GM12801 (cell line): ENCODE measurements around the gene HCRTR1.

Source experiments
- CTCF ChIP-seq: IDR thresholded peaks from one replicate; pipeline ENCODE4 v1.5.1; 2011; ENCODE audit warnings: control low read depth; ENCODE audit not compliant: insufficient read length; ENCODE audit errors: extremely low read depth

Gene HCRTR1

GRCh38 chr1:31617218-31617915 lies at the start of gene HCRTR1:
HCRTR1 (plus strand) TSS chr1:31617689; CDS start chr1:31619193, 1,504 bp downstream.
- no peak for TF ChIP-seq CTCF

DNA sequence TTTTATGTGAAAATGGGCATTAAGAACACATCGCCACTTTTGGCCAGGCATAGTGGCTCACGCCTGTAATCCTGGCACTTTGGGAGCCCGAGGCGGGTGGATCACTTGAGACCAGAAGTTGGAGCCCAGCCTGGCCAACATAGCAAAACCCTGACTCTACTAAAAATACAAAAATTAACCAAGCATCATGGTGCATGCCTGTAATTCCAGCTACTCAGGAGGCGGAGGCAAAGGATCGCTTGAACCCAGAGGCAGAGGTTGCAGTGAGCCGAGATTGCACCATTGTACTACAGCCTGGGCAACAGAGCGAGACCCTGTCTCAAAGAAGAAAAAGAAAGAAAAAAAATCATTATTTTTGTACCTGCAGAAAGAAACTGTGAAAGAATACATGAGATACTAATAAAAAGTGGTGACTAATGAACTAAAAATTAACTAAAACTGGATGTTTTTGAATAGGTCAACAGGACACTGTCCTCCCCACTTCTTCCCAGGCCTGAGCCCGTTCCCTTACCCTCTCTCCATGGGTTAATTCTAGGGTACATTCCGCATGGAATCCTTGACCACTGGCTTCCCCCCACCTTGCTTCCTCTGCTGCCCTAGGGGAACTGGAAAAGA lies 49.4 kb upstream of the HCRTR1 start:
- TF ChIP-seq CTCF, result no peak

- no peak for TF ChIP-seq CTCF
Measured at GRCh38 chr1:31568895-31569595, 48.4 kb upstream of the HCRTR1 start.

- no peak for TF ChIP-seq CTCF
Measured at GRCh38 chr1:31569596-31570173, 47.8 kb upstream of the HCRTR1 start.

DNA sequence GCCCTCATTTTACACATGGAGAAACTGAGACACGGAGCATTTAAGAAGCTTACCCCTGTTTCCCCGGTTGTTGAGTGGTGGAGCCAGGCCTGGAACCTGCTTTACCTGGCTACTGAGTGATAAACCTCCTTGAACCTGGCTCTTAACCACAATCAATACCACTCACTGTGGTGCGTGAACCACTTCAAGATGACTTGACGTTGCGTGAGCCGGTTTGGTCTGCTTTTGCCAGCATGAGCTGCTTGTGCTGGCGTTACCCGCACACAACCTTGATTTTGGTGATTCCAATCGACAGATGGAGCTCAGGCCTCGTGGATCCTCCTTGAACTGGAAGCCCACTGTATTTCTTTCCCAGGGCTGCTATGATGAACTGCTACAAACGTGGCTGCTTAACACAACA lies 47.3 kb upstream of the HCRTR1 start:
- no peak for TF ChIP-seq CTCF

- TF ChIP-seq CTCF, result no peak
Measured at GRCh38 chr1:31570906-31571305, 46.6 kb upstream of the HCRTR1 start.
